ENCODE data around the gene MAU2. TPM values are rescaled to one million over a fixed set of nuclear protein-coding genes. Genes with fewer than 3 reads are reported as not detected.

The MAU2 gene, protein sequence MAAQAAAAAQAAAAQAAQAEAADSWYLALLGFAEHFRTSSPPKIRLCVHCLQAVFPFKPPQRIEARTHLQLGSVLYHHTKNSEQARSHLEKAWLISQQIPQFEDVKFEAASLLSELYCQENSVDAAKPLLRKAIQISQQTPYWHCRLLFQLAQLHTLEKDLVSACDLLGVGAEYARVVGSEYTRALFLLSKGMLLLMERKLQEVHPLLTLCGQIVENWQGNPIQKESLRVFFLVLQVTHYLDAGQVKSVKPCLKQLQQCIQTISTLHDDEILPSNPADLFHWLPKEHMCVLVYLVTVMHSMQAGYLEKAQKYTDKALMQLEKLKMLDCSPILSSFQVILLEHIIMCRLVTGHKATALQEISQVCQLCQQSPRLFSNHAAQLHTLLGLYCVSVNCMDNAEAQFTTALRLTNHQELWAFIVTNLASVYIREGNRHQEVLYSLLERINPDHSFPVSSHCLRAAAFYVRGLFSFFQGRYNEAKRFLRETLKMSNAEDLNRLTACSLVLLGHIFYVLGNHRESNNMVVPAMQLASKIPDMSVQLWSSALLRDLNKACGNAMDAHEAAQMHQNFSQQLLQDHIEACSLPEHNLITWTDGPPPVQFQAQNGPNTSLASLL
- total RNA-seq (ENCODE audit: insufficient read depth, low replicate concordance), result 20.7 TPM

DNA sequence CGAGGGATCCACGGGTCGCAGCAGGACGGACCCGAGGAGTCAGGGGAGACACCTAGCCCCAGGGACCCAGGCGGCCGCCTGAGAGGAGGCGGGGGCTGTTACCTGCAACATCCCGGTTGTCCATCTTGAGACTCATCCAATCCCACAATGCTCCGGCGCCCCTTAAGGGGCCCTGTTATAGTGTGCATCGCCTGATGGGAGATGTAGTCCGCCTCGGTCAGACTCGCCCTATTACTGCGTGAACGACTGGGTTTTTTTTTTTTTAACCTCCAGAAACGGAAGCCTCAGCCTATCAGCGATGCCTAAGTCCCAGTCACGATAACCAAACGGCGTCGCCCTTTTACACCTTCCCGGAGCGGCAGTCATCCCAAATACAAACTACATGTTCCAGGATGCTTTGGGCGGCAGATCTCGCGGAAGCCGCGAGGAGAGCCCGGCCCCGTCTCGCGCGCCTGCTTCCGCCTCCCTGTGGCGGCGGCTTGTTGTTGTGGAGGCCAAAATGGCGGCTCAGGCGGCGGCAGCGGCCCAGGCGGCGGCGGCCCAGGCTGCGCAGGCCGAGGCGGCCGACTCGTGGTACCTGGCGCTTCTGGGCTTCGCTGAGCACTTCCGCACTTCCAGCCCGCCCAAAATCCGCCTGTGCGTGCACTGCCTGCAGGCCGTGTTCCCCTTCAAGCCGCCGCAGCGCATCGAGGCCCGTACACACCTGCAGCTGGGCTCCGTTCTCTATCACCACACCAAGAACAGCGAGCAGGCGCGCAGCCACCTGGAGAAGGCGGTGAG, at the start of gene MAU2, which contains the start of gene SUGP1:
Gene MAU2 (plus strand): TSS at position 469 of the 780 bp plus-strand sequence. CDS start 31 bp downstream, at position 500.
Gene SUGP1 (minus strand): TSS at position 149 of the 780 bp plus-strand sequence. CDS start 13 bp downstream, at position 136.
- DNase-seq (ENCODE audit: low spot score), result peak; percentile 94

DNA sequence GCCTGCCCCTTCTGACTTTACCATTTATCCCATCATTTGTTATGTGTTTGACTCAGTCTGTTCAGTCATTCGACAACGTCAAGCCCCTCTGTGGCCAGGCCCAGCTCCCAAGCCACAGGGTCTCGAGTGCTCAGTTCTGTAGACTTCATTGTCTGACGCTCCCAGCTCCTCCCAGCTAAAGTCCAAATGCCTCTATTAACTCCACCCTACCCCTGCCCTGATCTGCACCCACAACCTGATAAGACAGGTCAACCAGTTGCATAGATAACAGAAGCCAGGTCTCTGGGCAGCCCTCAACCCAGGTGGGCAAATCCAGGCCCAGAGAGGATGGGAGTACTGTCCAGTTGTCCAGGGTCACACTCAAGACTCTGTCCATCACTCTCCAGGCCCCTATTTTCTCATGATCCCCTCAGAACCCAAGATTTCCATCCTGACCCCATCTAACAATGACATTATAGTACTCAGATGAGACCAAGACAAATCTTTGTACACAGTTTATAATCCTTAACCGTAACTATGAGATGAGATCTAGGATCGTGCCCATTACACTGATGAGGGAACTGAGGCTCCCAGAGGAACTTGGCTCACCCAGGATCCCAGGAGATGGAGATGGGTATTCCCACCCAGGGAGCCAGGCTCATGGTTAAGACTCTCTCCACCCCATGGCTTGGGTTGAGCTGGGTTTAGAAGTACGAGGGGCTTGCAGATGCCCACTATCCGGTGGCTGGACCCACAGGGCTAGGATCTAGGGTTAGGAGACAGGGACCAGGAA, 48.6 kb upstream of the MAU2 start:
- no peak for DNase-seq (ENCODE audit: low spot score)

DNA sequence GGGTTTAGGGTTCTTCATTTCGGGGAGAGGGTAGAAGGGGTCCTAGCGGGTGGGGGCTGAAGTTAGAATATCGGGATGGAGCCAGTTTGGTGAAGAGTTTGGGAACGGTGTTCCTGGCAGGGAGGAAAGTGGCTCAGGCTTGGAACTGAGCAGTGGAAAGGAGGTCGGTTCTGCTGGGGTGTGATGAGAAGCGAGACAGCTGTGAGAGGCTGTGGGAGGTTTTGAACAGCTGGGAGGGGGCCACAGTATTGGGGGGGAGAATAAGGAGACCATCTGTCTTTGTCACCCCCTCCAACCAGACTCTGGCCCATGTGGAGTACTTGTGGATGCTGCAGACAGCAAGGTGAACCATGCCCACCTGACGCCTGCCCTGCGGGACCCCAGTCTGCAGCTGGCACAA, 46.5 kb upstream of the MAU2 start:
- DNase-seq (ENCODE audit: low spot score), result no peak

DNA sequence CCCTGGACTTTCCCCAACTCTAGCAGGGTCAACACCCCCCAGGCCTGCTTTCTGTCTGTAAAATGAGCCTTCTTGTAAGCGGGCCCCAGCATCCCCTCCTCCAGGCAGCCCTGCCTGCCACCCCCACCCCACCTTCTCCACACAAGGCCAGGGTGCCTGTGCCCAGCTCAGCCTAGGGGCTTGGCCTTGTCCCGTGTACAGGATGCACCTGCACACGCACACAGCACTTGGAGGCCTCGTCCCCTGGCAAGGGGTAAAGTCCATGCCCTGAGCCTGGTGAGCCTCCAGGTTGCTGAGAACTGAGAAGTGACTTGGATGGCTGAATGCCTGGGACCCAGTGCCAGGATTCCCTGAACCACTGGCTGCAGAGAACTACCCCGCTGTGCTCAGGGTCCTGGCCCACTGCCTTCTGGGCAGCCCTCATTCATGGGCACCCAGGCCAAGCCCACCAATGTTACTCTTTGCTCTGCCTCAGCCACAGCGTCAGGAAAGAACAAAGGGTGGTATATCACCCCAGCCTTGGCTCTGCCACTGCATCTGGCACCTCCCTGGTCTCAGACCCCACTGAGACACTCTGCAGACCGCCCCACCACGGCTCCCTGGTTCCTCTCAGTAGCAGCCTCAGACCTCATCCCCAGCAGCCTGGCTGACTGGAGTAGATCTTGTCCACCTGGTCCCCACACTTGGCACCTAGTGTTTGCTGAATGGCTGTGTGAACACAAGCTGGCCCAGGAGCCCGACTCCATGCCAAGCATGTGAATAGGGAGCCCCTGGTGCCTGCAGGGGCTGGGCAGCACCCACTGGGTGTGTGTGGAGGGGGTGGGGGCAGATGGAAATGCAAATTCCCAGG, 45.7 kb upstream of the MAU2 start:
- no peak for DNase-seq (ENCODE audit: low spot score)

DNA sequence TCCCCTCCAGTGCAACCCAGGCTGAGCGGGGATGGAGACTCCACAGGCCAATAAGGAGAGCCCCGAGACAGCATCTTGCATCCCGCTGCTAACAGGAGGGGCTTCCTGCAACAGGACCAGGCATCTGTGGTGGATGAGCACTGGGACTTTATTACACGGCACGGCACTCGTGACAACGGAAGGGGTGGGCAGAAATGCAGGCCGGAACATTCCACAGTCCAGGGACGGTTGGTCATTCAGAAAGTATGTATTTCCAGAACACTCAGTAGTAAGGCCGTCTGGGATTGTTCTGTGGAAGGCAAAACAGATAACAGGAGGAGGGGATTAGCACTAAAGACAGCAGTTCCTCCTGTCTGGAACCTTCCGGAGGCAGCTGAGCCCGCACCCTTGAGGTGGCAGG, 44.2 kb upstream of the MAU2 start:
- DNase-seq (ENCODE audit: low spot score), result peak; percentile 90

DNA sequence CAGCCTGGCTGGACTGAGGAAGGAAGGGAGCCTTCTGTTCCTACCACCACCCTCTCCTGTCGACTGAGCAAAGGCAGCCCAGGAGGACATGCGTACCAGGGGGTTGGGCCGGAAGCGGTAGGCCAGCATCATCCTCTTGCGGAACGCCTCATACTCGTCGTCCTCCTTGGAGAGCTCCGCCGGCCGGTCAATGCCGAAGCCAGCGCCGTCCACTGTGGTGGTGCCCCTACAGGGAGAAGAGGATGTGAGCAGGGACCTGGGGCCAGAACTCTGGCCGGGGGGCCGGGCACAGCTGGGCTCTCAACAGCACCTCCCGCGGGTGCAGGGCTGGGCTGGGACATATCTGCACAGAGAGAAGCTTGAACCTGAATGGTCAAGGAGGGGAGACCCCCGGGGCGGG, 43.8 kb upstream of the MAU2 start:
- DNase-seq (ENCODE audit: low spot score), result no peak

DNA sequence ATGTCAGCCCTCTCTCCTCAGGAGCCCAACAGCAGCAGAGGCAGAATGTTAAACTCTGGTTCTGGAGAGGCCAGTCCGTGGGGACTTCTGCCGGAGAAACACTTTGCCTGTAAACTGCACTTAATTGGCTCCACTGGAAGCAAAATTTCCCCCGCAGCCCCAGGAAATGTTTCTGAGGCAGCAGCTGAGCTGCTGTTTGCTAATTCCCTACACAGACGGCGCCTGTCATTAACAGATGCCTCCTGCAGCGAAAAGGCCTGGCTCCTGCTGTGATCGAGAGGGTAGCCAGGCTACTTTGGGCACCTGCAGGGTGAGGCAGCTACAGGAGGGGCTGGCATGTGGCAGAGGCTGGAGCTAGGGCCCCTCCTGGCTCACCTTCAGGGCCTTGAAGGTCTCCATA, 42.3 kb upstream of the MAU2 start:
- DNase-seq (ENCODE audit: low spot score), result no peak

DNA sequence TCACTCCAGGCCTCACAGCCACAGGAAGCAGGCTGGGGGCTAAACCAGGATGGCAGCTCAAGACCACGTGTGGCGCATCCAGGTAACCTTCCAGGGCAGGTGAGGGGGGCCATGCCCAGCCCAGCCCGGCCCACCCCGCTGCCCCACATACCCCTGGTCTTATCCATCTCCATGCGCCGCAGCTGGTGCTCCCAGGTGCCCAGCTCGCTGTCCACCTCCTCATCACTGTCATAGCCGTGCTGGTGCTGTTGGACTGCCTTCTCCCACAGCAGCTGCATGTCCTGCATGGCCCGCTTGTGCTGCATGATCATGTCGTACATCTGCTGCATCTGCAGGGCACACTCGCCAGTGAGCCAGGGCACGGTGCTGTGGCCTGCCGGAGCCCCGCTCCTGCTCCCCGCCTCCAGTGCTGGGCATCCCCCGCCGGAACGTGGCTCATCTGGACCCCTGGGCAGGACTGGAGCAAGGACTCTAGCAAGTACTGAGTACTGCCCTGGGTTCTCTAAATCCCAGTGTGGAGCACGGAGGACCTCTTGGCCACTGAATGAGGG, 41.5 kb upstream of the MAU2 start:
- DNase-seq (ENCODE audit: low spot score), result no peak

DNA sequence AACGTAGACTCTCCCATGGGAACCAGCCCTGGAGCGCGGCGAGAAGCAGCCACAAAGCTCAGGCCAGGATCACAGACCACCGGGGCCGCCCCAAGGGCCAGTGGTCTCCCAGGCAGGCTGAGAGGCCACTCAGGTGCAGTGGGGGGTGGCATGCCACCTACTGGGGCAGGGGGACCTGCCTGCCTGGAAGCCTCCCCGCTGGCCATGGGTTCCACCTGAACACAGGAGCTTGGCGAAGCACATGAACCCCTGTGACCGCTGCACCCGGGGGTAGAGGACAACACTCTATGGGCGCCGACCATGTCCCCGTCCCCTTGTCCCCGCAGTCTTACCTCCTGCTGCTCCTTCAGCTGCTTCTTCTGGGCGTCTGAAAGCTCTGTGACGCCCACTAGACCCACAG, 40.8 kb upstream of the MAU2 start:
- no peak for DNase-seq (ENCODE audit: low spot score)

DNA sequence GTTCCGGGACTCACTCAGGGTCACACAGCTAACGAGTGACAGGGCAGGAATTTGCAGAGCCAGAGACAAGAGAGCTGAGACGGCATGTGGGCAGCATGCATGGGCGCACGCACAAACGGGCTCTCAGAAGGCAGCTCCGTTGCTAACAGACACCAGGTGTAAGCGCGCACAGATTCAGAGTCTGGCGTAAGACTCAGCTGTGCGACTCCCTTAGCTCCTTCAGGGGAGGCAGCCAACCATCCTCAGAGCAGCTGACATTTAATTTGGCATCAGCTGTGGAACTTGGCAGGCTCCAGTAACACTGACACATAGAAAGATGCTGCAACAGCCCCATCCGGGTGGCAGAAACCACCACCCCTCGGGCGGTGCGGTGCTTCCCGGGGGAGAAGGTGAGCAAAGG, 40.1 kb upstream of the MAU2 start:
- no peak for DNase-seq (ENCODE audit: low spot score)

DNA sequence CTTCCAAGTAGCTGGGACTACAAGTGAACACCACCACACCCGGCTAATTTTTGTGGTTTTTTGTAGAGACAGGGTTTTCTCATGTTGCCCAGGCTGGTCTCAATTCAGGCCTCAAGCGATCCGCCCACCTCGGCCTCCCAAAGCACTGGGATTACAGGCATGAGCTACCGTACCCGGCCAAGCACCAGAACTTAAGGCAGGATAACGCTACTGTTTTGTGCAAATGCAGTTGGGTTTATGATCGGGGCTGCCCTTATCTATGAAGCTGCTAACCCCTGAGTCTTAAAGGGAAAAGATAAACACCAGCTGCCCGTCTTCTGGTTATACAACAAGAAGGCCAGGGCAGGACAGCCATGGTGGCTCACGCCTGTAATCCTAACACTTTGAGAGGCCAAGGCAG, 34.9 kb upstream of the MAU2 start:
- no peak for DNase-seq (ENCODE audit: low spot score)

DNA sequence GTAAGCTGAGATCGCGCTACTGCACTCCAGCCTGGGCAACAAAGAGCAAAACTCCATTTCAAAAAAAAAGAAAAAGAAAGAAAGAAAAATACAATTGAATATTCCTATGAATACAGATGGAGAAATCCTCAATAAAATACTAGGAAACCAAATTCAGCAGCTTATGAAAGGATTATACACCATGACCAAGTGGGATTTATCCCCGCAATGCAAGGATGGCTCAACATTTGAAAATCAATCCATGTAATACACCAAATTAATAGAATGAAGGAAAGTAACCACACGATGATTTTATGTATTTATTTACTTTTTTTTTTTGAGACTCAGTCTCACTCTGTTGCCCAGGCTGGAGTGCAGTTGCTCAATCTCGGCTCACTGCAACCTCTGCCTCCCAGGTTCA, 28.0 kb upstream of the MAU2 start:
- no peak for DNase-seq (ENCODE audit: low spot score)

DNA sequence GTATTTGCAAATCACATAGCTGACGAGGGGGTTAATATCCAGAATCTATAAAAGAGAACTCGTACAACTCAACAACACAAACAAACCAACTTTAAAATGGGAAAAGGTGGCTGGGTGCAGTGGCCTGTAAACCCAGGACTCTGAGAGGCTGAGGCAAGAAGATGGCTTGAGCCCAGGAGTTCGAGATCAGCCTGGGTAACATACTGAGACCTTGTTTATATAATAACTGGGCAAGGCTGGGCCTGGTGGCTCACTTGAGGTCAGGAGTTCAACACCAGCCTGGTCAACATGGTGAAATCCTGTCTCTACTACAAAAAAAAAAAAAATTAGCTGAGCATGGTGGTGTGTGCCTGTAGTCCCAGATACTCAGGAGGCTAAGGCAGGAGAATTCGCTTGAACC, 25.7 kb upstream of the MAU2 start:
- no peak for DNase-seq (ENCODE audit: low spot score)

DNA sequence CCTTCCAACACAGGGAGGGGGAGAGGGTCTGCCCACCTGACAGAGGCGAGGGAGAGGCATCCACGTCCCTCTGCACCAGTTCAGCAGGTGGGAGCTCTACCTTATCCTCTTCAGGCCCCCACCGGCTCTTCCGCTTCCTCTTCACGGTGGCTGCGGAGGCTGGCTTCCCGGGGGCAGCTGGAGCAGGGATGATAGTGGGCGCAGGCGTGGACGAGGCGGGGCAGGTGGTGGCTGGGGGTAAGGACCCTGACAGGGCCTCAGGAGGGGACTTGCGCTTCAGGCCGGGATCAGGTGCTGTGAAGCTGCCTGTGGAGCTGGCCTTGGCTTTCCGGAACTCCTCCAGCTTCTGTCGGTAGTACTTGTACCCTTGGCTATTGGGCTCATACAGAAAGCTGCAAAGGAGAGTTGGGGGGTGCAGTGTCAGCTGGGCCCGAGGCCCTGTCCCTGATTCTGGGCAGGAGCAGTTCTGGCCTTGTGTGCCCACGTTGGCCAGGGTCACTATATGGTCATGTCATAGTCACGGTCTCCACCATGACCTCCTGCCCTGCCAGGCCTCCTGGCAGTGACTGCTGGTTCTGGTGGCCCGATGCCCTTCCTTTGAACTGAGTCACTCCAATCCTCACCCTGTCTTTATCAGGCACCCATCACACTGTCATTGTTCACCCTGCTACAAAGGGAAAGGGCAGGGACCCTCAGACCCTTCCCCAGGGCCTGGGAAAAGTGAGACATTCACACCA, 23.5 kb upstream of the MAU2 start:
- DNase-seq (ENCODE audit: low spot score), result no peak

DNA sequence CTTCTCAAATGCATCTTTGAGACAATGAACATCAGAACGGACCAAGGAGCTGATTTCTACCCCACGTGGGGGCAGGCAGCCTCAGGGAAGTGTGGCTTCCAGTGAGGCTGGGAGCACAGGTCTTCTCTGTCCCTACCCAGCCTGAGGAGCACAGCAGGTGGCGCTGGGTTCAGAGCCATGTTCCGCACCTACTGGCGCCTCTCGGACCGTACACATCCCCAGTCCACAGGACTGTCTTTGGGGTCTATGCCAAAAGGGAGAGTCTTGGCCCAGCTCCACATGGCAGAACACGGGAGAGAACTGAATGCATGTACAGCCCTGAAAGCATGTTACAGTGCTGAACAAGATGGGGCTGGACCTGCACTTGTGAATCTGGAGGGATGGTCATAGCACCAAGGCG, 22.9 kb upstream of the MAU2 start:
- no peak for DNase-seq (ENCODE audit: low spot score)

DNA sequence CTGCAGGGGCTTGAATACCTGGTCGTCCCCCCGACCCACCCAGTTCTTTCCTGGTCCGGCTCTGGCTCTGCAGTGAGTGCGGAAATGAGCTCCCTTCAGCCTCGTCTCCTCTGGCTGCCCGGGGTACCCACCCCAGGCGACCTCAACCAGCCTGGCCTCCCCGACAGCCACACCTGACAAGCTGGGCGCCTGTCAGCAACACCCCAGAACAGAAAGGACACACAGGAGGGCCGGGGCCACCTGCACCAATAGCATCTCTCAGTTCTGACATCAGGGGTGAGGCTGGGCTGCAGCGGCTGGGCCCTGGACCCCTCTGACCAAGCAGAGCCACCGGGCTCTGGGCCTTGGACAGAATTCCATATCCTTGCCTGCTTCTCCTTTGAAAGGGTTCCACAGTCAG, 20.0 kb upstream of the MAU2 start:
- DNase-seq (ENCODE audit: low spot score), result no peak

DNA sequence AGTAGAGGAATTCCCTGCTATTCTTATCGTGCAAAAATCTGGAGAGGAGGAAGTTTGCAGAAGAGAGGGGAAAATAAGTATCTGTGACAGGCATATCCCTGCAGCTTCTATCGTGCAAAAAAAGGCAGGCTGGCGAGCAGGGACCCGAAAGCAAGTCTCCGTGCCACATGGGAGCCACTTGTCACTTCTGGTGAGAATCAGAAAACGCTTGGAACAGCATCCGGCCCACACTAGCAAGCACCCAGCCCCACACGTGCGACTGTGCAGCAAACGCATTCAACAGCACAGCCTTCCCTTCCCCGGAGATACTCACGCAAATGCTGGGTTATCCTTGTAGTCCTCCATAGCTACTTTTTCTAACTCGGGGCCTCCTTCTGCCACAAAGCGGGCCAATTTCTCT, 17.2 kb upstream of the MAU2 start:
- no peak for DNase-seq (ENCODE audit: low spot score)

DNA sequence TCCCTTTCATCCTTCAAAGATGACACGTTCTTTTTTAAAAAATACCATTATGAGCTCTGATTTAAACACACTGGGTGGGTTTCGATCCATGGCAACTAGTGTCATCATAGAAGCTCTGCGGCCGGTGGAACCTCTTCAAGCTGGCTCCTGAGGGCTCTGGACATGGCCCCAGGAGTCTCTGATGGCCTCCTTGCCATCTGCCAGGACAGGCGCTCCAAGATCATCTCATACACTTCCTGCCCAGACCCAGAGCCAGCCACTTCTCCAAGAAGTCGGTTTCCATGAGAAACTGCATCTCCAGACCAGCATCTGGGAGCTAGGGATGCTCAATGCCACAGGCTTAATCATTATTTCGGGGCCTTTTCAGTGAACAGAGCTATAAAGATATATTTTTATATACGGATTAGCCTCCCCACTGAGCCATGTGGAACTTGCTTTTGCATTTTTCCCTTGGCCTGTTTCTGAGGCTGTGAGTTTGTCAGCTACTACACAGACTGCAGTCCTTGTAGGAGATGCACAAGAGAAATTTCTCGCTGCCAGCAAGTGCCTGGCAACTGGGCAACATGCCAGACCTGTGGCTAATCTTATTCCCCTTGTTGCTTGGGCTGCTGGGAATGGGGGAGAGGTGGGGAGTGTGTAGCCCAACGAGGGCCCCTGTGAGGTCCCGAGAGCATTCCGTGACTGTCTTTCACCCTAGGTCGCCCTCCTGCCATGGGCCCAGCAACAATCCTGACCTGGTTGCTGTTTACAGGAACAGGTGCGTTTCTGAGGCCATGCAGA, 16.3 kb upstream of the MAU2 start:
- no peak for DNase-seq (ENCODE audit: low spot score)

DNA sequence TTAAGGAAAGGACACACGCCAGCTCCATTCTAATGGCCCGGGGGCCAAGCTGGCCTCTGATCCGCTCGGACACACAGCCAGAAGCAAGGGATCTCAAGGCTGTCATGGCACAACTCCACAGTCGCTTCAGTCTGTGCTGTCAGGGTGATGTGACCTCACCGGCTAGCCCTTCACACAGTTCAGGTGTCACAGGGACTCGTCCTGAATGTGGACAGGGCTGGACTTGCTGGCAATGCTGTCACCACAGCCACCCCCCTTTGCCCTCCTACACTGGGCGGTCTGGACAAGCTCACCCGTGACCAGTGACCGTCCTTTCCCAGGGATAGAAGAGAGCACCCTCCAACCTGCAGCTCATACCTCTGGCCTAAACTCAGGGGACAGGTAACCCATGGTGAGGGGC, 15.6 kb upstream of the MAU2 start:
- no peak for DNase-seq (ENCODE audit: low spot score)

Measured in umbilical cord (tissue), 2 donors.